GM10266 (cell line): Measurements from ENCODE around the gene FRY.
A peak's percentile ranks its signal among the peaks of the same experiment; 100 is the strongest.

Experiments
- DNase-seq: peaks from one replicate; pipeline ENCODE4 v3.0.0; 2012; ENCODE audit errors: extremely low spot score
- CTCF ChIP-seq: IDR thresholded peaks from 2 replicates; pipeline ENCODE4 v1.5.1; 2012; ENCODE audit warnings: mild to moderate bottlenecking, low read depth; ENCODE audit not compliant: control insufficient read depth, insufficient read depth; ENCODE audit errors: missing control alignments

Gene FRY

GRCh38 chr13:32311188-32311897 is 279.8 kb downstream of the FRY start:
- no peak for DNase-seq
- no peak for TF ChIP-seq CTCF

DNA sequence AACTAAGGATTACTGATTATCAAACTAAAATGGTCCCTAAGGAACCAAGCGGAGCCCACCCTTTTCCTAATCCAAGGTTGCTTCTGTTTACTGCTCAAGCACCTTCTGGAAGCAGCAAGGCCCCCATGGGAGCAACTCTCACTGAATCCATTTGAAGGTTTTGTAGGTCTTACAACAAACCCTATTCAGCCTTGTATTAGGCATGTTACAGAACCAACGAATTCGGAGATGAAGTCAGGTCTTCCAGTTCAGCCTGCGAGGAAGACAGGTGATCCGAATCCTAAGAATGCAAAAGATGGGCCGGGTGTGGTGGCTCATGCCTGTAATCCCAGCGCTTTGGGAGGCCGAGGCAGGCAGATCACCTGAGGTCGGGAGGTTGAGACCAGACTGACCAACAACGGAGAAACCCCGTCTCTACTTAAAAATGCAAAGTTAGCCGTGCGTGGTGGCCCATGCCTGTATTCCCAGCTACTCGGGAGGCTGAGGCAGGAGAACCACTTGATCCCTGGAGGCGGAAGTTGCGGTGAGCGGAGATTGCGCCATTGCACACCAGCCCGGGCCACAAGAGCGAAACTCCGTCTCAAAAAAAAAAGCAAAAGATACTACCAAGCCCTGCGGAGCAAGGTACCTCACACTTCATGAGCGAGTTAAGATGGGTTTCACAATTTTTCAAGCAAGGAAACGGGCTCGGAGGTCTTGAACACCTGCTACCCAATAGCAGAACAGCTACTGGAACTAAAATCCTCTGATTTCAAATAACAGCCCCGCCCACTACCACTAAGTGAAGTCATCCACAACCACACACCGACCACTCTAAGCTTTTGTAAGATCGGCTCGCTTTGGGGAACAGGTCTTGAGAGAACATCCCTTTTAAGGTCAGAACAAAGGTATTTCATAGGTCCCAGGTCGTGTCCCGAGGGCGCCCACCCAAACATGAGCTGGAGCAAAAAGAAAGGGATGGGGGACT is 283.0 kb downstream of the FRY start:
- TF ChIP-seq CTCF = no peak
- DNase-seq = peak; percentile 63

DNA sequence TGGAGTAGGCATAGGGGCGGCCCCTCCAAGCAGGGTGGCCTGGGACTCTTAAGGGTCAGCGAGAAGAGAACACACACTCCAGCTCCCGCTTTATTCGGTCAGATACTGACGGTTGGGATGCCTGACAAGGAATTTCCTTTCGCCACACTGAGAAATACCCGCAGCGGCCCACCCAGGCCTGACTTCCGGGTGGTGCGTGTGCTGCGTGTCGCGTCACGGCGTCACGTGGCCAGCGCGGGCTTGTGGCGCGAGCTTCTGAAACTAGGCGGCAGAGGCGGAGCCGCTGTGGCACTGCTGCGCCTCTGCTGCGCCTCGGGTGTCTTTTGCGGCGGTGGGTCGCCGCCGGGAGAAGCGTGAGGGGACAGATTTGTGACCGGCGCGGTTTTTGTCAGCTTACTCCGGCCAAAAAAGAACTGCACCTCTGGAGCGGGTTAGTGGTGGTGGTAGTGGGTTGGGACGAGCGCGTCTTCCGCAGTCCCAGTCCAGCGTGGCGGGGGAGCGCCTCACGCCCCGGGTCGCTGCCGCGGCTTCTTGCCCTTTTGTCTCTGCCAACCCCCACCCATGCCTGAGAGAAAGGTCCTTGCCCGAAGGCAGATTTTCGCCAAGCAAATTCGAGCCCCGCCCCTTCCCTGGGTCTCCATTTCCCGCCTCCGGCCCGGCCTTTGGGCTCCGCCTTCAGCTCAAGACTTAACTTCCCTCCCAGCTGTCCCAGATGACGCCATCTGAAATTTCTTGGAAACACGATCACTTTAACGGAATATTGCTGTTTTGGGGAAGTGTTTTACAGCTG is 283.9 kb downstream of the FRY start, which contains the start of the genes BRCA2 and ZAR1L:
BRCA2 (plus strand) TSS at position 271 of the 790 bp plus-strand sequence. CDS start 953 bp downstream, outside the sequence.
ZAR1L (minus strand) TSS at position 126 of the 790 bp plus-strand sequence. CDS start 3,438 bp downstream, outside the sequence.
- TF ChIP-seq CTCF = no peak
- peak; percentile 83 for DNase-seq

GRCh38 chr13:32316028-32316339 is 284.4 kb downstream of the FRY start:
- TF ChIP-seq CTCF = no peak
- peak; percentile 33 for DNase-seq

DNA sequence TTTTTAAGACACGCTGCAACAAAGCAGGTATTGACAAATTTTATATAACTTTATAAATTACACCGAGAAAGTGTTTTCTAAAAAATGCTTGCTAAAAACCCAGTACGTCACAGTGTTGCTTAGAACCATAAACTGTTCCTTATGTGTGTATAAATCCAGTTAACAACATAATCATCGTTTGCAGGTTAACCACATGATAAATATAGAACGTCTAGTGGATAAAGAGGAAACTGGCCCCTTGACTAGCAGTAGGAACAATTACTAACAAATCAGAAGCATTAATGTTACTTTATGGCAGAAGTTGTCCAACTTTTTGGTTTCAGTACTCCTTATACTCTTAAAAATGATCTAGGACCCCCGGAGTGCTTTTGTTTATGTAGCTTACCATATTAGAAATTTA is 284.9 kb downstream of the FRY start:
- DNase-seq = no peak
- no peak for TF ChIP-seq CTCF

DNA sequence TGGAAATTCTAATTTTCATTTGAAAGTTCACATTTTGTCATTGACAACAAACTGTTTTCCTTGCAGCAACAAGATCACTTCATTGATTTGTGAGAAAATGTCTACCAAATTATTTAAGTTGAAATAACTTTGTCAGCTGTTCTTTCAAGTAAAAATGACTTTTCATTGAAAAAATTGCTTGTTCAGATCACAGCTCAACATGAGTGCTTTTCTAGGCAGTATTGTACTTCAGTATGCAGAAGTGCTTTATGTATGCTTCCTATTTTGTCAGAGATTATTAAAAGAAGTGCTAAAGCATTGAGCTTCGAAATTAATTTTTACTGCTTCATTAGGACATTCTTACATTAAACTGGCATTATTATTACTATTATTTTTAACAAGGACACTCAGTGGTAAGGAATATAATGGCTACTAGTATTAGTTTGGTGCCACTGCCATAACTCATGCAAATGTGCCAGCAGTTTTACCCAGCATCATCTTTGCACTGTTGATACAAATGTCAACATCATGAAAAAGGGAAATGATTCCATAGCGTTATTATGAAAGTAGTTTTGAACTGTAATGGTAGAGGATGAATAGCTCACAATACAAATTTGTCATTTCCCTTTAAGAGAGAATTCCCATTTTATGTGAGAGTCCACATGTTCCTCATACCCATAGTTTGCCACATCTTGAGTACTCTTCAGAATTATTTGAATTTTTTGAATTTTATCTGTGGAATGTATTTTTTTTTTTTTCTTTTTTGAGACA is 286.3 kb downstream of the FRY start:
- TF ChIP-seq CTCF = no peak
- no peak for DNase-seq
